GM19468 (cell line): ENCODE data around the gene ADGRB3.
"Not testable (repeated sequence)": the region's sequence is repeated elsewhere in the genome, so short reads cannot be mapped to it uniquely, and the experiment has no call there.

ENCODE experiments used
- ATAC-seq: cut with Tn5 transposase; IDR thresholded peaks from one replicate; pipeline ENCODE4 v1.9.1; 2021; ENCODE audit warnings: mild to moderate bottlenecking, moderate library complexity, moderate number of reproducible peaks; ENCODE audit not compliant: unreplicated experiment; ENCODE audit errors: extremely low read depth

The ADGRB3 gene

DNA sequence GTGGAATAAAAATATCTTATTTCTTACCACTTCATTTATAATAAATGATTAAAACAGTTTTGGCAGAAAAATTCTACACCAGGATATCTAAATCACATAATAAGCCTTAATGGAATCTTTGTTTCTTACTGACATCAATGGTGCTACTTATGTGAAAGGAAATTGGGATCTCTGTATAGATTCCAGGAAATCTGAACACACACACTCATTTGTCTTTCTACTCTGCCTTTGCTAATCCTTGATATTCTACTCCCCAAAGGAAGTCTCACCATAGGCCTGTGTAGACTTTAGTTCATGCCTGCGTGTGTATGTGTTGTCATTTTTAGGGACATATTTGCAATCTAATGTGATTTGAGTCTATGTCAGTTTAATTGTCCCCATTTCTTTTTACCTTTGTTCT lies 7.9 kb downstream of the ADGRB3 start:
- ATAC-seq, result no peak

DNA sequence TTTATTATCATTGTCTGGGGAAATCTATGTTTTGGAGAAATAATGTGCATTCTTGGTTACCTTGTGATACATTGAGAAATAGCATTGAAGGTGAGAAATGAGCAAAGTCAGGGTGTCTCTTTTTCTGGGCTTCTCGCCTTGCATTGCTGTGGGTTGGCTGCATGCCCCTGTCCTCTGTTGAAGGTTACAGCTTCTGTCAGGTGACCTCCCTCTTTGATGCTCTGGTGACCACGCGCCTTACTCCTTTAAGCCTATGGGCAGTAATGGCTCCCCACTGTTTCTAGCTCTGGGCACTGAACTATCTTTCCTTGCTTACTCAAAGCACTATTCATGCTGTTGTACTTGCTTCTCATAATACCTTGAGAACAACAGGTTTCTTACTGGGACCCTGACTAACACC lies 14.6 kb downstream of the ADGRB3 start:
- no peak for ATAC-seq

- no peak for ATAC-seq
Observed at GRCh38 chr6:68650142-68650541, 15.1 kb downstream of the ADGRB3 start.

DNA sequence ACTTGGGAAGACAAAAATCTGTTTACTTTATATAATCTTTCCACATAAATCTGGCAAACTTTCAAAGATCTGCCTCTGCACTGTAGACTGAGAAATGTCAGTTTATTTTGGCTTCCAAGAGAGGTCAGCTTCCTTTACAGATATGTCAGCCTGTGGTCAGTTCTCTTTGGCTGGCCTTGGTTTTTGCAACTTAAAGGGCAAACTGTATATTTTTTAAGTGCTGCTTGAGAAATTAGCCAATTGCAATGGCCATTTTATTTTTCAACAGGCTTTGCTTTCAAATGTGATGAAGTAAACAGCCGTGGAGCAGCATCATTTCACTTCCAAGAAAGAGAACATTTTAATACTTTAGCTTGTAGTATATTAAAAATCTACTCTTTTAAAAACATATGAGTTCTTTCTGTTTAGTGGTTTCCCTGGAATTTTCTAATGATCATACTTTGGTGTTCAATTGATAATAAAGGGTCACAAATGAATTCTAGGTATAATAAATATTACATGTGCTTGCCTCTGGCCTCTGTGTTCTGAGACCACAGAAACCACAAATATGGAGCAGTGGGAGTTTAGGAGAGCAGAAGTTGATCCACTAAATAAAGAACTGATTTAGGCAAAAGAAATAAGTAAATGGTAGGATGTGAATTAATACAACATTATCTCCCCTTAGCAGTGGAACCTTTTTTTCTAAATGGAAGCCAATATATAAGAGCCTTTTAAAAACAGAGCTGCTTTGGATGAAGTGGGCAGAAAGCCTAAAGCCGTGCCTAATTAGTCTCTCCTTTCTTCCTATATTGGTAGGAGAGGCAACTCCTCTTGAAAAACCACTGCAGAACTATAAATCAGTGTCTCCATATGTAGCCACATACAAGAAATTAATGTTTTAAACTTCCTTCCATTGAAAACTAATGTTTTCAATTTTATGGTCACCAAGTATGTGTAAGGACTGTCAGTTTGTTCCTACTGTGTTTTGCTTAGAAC lies 16.2 kb downstream of the ADGRB3 start:
- no peak for ATAC-seq

DNA sequence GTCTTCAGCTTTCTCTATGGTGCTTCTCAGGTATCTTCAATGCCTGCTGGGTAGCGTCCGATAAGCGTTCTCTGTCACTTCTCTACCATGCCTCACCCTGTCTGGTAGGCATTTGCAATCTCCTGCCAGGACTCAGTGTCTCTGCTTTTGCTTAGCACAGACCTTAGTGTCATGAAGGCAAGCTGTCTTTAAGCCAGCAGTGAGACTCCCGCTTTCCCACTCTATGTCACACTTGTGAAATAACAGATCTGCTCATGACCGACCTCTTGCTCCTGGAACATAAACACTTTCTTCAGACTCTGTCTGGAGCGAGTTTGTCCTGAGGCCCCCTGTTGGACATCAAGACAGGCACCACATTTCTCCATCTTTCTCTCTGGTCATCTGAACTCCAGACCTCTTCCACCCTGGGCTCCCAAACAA lies 17.0 kb downstream of the ADGRB3 start:
- no peak for ATAC-seq

GRCh38 chr6:68653074-68653705 lies 18.1 kb downstream of the ADGRB3 start:
- ATAC-seq, result no peak

- ATAC-seq, result no peak
Observed at GRCh38 chr6:68653706-68654089, 18.6 kb downstream of the ADGRB3 start.

GRCh38 chr6:68654134-68654533 lies 19.1 kb downstream of the ADGRB3 start:
- no peak for ATAC-seq

GRCh38 chr6:68655028-68655427 lies 19.9 kb downstream of the ADGRB3 start:
- ATAC-seq, result no peak

- no peak for ATAC-seq
Observed at GRCh38 chr6:68657374-68658139, 22.5 kb downstream of the ADGRB3 start.

GRCh38 chr6:68658338-68658737 lies 23.3 kb downstream of the ADGRB3 start:
- ATAC-seq, result no peak

DNA sequence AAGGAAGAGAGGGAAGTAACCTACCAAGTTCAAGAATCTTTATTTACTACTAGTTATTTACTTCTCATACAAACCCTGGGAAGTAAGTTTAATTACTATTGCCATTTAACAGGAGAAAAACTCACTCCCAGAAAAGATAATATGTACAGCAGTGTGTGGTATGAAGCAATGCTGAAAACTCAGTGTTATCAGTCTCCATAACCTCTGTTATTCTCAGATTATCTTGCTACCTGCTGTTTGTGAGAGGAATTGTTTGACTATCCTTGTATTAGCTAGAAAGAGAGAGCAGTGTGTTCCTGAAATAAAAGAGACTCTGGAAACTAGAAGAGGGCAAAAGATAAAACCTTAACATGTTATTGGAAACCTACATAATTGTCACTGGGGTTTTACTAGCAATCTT lies 38.2 kb downstream of the ADGRB3 start:
- no peak for ATAC-seq

DNA sequence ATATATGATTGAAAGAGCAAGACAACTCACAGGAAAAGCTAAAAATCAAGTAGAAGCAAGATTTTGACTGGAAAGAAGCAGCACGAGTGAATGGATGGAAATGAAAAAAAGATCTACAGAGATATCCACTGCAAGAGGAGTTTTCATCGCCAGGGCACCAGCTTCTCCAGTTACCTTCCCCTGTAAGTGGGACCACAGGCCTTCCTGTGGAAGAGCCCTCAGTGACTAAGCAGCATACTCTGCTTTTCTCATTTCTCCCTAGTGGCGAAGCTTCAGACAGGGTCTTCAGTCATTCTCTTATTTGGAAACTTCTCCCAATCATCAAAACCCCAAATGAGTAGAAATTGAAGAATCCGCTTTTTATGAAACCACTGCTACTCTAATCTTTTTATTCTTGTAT lies 40.5 kb downstream of the ADGRB3 start:
- ATAC-seq, result no peak

DNA sequence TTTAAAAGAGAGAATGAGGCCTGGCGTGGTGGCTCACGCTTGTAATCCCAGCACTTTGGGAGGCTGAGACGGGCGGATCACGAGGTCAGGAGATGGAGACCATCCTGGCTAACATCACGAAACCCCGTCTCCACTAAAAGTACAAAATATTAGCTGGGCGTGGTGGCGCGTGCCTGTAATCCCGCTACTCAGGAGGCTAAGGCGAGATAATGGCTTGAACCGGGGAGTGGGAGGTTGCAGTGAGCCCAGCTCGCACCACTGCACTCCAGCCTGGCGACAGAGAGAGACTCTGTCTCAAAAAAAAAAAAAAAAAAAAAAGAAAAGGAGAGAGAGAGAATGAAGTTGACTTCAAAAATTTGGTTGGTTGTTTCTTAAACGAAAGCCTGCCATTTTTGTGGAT lies 41.0 kb downstream of the ADGRB3 start:
- not testable (repeated sequence) for ATAC-seq

- no peak for ATAC-seq
Observed at GRCh38 chr6:68677058-68677457, 42.0 kb downstream of the ADGRB3 start.

DNA sequence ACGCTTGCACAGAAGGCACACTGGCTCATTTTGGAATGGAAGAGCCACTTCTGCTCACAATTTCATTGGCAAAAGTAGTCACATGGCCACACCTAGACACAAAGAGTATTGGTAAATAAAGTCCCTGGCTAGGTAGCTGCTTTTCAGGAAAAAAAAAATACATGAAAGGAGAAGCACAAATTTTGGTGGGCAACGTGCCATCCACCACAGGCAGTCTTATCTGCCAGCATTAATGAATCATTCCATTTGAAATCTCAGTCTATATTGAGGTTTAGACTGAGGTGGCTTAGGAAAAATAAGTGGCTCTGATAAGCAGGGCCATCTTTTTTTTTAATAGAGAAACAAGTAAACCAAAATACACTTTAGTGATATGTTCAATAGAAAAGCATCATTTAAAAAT lies 44.3 kb downstream of the ADGRB3 start:
- no peak for ATAC-seq

DNA sequence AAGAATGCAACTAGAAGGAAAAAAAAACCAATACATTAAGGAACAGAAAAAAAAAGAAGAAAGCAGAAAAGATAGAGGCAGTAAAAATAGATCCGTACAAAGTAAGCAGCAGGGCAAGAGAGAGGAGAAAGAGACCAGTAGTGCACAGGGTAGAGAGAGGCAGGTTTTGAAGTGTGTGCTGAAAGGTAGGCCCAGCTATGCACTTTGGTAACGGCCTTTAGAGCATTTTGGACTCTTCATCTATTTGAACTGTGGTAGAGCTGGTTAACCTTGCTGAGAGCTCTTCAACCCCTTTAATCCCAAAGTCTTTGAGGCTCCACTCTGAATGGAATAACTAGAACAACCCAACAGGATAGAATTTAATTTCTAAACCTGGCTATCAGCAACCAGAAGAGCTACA lies 45.2 kb downstream of the ADGRB3 start:
- no peak for ATAC-seq

DNA sequence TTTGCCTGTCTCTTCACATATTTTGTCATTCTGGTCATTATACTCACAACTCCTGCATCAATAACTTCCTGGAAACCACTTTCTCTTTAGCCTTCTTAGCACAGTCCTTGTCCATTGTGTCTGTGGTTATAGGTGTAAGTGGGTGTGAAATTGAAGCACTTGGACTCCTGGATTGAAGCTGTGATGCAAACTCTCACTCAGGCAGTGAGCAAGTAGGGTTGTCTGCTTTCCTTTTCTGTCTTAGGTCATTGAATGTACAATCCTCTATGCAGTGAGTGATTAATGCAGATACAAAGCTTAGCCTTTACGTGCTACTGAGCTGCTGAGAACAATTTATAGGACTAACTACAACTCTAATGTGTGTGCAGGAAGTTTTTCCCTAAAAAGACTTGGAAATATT lies 54.8 kb downstream of the ADGRB3 start:
- no peak for ATAC-seq

DNA sequence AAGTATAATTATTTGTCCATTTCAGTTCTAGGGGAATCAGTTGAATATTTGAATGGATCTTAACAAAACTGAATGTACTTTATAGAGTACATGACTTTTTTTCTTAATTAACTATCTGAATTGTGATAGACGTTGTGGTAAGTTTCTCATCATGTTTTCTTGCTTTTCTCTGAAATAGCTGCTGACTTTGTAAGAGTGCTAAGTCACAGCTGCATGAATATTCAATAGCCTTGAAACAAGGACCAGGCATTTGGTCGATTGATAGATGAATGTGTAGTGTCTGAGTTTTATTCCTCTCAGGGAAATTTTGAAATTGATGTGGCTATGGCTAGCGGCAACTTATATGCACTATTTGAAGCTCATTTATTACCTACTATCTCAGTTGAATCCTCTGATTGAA lies 56.0 kb downstream of the ADGRB3 start:
- no peak for ATAC-seq

- no peak for ATAC-seq
Observed at GRCh38 chr6:68693271-68693670, 58.2 kb downstream of the ADGRB3 start.

DNA sequence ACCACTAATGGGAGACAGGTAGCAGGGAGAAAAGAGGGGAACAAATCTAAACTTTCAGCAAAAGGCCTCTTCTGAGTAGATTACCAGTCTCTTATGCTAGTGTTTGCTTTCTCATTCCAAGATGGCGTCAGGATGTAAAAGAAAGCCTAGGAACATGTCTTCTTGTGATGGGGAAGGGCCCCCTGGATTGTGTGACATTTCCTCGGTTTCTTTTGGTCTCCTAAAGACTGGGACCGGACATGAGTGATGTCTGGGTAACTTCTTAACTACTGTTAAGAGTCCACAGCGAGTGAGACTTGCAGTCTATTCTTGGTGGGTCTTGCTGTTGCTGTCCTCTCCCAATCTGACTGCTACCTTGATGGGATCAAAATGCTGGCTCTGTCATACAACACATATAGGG lies 60.3 kb downstream of the ADGRB3 start:
- ATAC-seq, result no peak
